Measurements from ENCODE around the gene PTN.

Gene PTN

GRCh38 chr7:137325927-137326326 lies 17.6 kb downstream of the PTN start:
- TF ChIP-seq CTCF (conservative IDR thresholded peaks at IDR 0.05; ENCODE audit: low read depth, low read length): no peak
- H3K4me3 ChIP-seq (IDR thresholded peaks at IDR 0.05; ENCODE audit: insufficient read depth, low read depth, low read length): no peak overlapping the region
- no peak overlapping the region for H3K9ac ChIP-seq
- H3K27ac ChIP-seq: no peak overlapping the region
- no peaks in the 10 kb centered on the region for H3K27me3 ChIP-seq (ENCODE audit: insufficient read depth, low read depth)
- H3K4me2 ChIP-seq: no peak overlapping the region
- H3K36me3 ChIP-seq (ENCODE audit: insufficient read depth): no peaks in the 10 kb centered on the region
- no peaks in the 10 kb centered on the region for H3K79me2 ChIP-seq (ENCODE audit: insufficient read depth, low read depth)
- no peak overlapping the region for H2AFZ ChIP-seq (ENCODE audit: low read depth)
- no peaks in the 10 kb centered on the region for H3K4me1 ChIP-seq (ENCODE audit: low read depth, poor library complexity, severe bottlenecking)
- no peaks in the 10 kb centered on the region for H4K20me1 ChIP-seq (ENCODE audit: insufficient read depth)

GRCh38 chr7:137324796-137325696 lies 18.5 kb downstream of the PTN start:
- Histone ChIP-seq H4K20me1 (ENCODE audit: insufficient read depth) (no peaks in the 10 kb centered on the region), H3K79me2 (ENCODE audit: insufficient read depth, low read depth) (no peaks in the 10 kb centered on the region), H3K4me1 (ENCODE audit: low read depth, poor library complexity, severe bottlenecking) (no peaks in the 10 kb centered on the region), H2AFZ (ENCODE audit: low read depth) (no peak overlapping the region), H3K27me3 (ENCODE audit: insufficient read depth, low read depth) (no peaks in the 10 kb centered on the region), H3K36me3 (ENCODE audit: insufficient read depth) (no peaks in the 10 kb centered on the region), H3K4me3 (IDR thresholded peaks at IDR 0.05; ENCODE audit: insufficient read depth, low read depth, low read length) (no peak overlapping the region), H3K27ac (no peak overlapping the region), H3K4me2 (no peak overlapping the region), H3K9ac (no peak overlapping the region)
- TF ChIP-seq CTCF (conservative IDR thresholded peaks at IDR 0.05; ENCODE audit: low read depth, low read length): no peak

- H2AFZ ChIP-seq (ENCODE audit: low read depth): no peak overlapping the region
Observed at GRCh38 chr7:137316648-137317353, 26.7 kb downstream of the PTN start.

GRCh38 chr7:137313201-137313600 lies 30.3 kb downstream of the PTN start:
- no peaks in the 10 kb centered on the region for H3K36me3 ChIP-seq (ENCODE audit: insufficient read depth)
- H3K4me2 ChIP-seq: no peak overlapping the region
- H3K4me1 ChIP-seq (ENCODE audit: low read depth, poor library complexity, severe bottlenecking): no peaks in the 10 kb centered on the region
- H3K79me2 ChIP-seq (ENCODE audit: insufficient read depth, low read depth): no peaks in the 10 kb centered on the region
- no peak overlapping the region for H2AFZ ChIP-seq (ENCODE audit: low read depth)
- H4K20me1 ChIP-seq (ENCODE audit: insufficient read depth): no peaks in the 10 kb centered on the region
- no peaks in the 10 kb centered on the region for H3K27me3 ChIP-seq (ENCODE audit: insufficient read depth, low read depth)
- no peak overlapping the region for H3K9ac ChIP-seq
- H3K27ac ChIP-seq: no peak overlapping the region
- TF ChIP-seq CTCF (conservative IDR thresholded peaks at IDR 0.05; ENCODE audit: low read depth, low read length): no peak
- no peak overlapping the region for H3K4me3 ChIP-seq (IDR thresholded peaks at IDR 0.05; ENCODE audit: insufficient read depth, low read depth, low read length)

More at GRCh38 chr7:137316648-137317353, 26.7 kb downstream of the PTN start:
- H4K20me1 ChIP-seq (ENCODE audit: insufficient read depth): no peaks in the 10 kb centered on the region
- no peaks in the 10 kb centered on the region for H3K36me3 ChIP-seq (ENCODE audit: insufficient read depth)
- no peak overlapping the region for H3K9ac ChIP-seq
- no peak overlapping the region for H3K4me3 ChIP-seq (IDR thresholded peaks at IDR 0.05; ENCODE audit: insufficient read depth, low read depth, low read length)
- H3K4me1 ChIP-seq (ENCODE audit: low read depth, poor library complexity, severe bottlenecking): no peaks in the 10 kb centered on the region
- H3K27me3 ChIP-seq (ENCODE audit: insufficient read depth, low read depth): no peaks in the 10 kb centered on the region
- H3K79me2 ChIP-seq (ENCODE audit: insufficient read depth, low read depth): no peaks in the 10 kb centered on the region
- TF ChIP-seq CTCF (conservative IDR thresholded peaks at IDR 0.05; ENCODE audit: low read depth, low read length): no peak
- no peak overlapping the region for H3K4me2 ChIP-seq
- H3K27ac ChIP-seq: no peak overlapping the region

Data from KMS-11 (cell line).